Fibroblast of skin of left quadriceps (primary cell): ENCODE data around the gene FHOD1.

ENCODE experiments used
- DNase-seq, 2 experiments: peaks; one replicate each; pipeline ENCODE4 v3.0.0-alpha.2; 2013; ENCODE audit warnings: low read depth in 2 of 2

Gene FHOD1

DNA sequence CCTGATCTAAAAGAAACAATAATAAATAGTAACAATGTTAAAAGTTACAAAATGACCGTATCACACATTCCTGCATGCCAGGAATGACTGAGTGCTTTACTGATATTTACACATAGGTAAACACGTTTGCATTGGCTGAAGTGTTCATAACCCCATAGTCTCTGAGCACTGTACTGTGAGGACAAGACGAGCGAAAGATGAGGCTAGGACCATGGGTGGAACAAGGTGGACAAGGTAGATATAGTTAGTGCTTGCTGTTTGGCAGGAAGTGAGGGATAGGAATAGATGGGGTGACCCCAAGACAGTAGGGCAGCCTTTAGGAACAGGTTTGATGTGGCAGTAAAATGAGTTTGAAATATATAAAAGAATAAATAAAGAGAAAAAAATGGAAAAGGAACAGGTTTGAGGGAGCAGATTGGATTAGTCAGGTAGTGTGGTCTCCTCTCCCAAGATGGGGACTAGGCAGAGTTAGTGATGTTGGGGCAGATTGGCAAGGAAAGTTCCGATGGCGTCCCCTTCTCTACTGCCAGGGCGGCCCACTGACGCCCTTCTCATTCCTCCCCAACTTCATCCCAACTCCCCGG is 55.8 kb downstream of the FHOD1 start:
- DNase-seq, result no peak

- DNase-seq, result no peak
Observed at GRCh38 chr16:67190448-67191399, 56.6 kb downstream of the FHOD1 start.

DNA sequence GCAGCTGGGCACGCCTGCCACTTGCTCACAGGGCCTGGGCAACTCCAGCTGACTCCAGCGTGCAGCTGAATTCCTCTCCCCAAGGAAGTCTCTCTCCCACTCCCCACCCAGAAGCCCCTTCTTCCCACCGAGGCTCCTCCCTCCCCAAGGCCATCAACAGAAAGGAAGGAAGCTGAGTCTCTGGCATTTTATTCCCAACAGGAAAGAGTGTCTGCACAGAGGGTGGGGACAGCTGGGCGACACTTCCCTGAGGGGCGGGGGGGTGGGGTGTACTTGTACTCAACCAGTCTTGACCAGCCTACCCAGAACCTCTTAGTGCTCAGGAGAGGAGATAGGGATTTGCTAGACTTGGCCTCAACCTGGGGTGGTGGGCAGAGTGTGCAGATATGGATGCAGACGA is 57.2 kb downstream of the FHOD1 start, which contains the start of gene EXOC3L1:
Gene EXOC3L1, minus strand, starts transcription at position 96 of the 400 bp plus-strand sequence. CDS start 460 bp downstream, outside the sequence.
- no peak for DNase-seq

DNA sequence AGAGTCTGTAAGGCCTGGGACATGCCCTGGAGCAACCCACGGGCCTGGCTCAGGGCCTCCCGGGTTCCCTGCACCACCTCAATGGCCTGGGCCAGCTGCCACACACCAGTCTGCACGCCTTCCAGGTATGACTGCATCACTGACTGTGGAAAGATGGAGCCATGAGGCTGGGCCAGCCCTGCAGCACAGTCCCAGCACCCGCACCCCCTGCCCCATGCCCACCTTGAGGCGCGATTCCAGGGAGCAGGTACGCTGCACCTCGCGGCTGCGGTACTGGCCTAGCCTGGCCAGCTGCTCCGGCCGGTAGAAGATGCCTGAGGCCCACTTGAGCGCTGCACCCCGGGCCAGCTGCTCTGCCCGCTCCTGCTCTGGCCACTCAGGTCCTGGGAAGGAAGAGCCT is 58.5 kb downstream of the FHOD1 start:
- DNase-seq, result no peak

DNA sequence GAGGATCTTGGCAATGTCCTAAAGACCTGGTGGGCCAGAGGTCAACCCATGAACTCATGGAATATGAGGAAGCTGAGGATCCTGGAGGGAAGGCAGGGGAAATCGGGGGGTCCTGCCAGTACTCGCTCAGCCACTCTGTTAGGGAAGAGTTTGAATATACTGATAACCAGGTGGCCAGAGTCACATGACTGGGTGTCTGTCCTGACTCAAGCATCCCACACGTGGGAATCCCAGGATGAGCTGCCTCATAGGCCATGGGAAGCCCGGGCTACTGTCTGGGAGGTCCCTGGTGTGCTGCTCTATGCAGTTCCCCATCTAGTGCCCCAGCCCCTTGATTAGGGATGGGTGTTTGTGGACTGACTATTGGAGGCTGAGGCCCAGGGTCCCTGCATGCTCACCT is 59.0 kb downstream of the FHOD1 start:
- DNase-seq, result no peak

DNA sequence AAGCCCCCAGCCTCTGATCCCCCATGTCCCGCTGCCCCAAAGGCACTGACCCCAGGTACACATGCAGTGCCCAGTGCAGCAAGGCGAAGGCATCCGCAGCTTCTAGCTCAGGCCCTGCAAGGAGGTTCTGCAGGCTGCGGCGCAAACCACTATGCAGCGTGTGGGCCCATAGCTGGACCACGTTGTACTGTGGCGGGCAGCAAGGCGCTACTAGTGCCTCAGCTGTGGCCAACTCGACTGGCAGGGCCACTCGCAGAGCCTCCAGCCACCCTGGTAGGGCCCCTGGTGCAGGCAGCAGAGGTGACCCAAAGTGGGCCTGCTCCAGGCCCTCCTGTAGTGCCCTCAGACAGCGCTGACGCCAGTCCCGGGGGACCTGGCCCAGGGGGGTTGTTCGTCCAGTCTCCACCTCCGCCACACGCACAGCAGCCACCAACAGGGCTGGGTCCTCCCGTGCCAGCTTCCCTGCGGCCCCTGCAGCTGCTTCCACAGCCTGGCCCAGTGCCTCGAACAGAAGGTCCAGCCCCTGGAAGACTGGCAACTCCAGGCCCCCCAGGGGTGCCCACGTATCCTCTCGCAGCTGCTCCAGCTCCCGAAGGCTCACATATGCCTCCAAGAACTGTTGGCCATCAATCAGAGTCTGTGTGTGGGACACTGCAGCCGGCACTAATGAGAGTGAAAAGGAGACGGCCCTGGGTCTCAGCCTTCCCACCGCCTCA is 59.9 kb downstream of the FHOD1 start:
- no peak for DNase-seq

- no peak for DNase-seq
Observed at GRCh38 chr16:67186550-67186950, 60.7 kb downstream of the FHOD1 start.

DNA sequence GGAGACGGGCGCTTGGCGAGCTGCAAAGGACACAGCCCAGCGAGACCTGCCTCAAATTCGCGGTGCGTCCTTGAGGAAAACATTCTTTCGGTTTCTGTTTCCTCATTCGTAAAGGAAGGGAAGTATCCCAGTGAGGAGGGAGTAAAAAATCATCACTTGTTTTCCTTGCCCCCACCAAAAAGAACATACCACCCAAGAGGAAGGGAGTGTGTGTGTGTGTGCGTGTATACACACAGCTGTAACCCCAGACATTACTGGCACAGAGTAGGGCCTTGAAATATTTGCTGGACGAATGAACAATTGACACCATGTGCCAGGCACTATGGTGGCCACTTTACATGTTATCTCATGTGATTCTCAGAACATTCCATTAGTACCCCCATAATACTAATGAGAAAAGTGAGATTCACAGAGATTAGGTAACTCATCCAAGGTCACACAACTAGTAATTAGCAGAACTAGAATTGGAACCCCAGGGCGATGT is 61.6 kb downstream of the FHOD1 start:
- no peak for DNase-seq

GRCh38 chr16:67184995-67185650 is 62.2 kb downstream of the FHOD1 start:
- DNase-seq, result peak; percentile 58

DNA sequence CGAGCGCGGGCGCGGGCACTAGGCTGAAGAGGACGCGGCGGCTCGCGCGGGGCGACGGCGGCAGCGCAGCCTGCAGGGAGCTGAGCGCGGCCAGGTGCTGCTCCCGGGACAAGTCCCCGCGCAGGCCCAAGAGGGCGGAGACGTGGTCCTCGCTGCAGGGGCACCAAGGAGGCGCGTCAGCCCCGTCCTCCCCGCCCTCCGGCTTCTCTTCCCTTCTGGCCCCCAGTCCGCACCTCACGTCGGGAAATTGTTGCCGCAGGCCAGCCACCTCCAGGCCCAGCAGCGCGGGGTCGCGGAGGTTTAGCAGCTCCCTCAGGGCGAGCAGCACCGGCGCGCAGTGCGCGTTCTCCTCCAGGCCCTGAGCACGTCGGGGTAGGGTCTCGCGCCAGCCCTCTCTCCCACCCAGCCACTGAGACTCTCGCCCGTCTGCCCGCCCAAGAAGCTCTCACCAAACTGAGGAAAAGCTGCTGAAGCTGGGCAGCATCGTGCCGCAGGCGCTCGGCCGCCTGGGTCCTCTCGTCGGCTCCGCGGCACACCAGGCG is 62.8 kb downstream of the FHOD1 start:
- DNase-seq, result no peak

GRCh38 chr16:67183627-67184452 is 63.4 kb downstream of the FHOD1 start, which contains the start of gene MATCAP1:
MATCAP1 (minus strand) TSS chr16:67183963; CDS start chr16:67180610, 3,353 bp downstream.
- DNase-seq, result peak; percentile 95

GRCh38 chr16:67183284-67183626 is 64.0 kb downstream of the FHOD1 start:
- DNase-seq, result no peak

GRCh38 chr16:67182288-67182687 is 65.0 kb downstream of the FHOD1 start:
- DNase-seq, result no peak

DNA sequence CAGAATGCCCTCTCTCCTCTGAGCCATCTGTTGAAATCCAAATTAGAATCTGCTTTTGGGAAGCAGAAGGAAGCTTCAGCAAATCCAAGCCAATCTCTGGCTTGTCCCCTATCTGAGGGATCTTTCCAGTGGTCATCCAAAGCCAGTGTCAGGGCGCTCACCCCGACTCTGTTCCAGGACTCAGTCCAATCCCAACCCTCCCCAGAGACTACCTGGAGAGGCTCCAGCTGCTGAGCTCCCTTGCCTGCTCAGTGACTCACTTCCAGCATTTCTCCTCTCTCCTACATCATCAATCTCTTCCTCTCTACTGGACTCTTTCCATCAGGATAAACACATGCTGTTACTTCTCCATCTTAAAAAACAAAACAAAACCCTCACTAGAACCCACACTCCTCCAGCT is 65.9 kb downstream of the FHOD1 start:
- DNase-seq, result peak; percentile 59 to 61

- no peak for DNase-seq
Observed at GRCh38 chr16:67180166-67180565, 67.1 kb downstream of the FHOD1 start.

- no peak for DNase-seq
Observed at GRCh38 chr16:67179421-67180080, 67.7 kb downstream of the FHOD1 start.
